Ishikawa (cell line): Measurements from ENCODE around the gene ATP2A2.

ENCODE experiments used
- CREB1 ChIP-seq: IDR thresholded peaks from 2 replicates; pipeline ENCODE4 v1.6.1; 2012; ENCODE audit warnings: low read depth
- EGR1 ChIP-seq: IDR thresholded peaks from 2 replicates; pipeline ENCODE4 v1.6.1; 2012
- EP300 ChIP-seq: IDR thresholded peaks from 2 replicates; pipeline ENCODE4 v1.6.1; 2012; ENCODE audit warnings: borderline replicate concordance
- NFIC ChIP-seq: IDR thresholded peaks from 2 replicates; pipeline ENCODE4 v1.6.1; 2012
- RAD21 ChIP-seq: IDR thresholded peaks from 2 replicates; pipeline ENCODE4 v1.6.1; 2012; ENCODE audit warnings: low read depth
- YY1 ChIP-seq: IDR thresholded peaks from 2 replicates; pipeline ENCODE4 v1.6.1; 2012; ENCODE audit warnings: low read depth
- TF ChIP-seq, protein P1 (sequence below): IDR thresholded peaks from 2 replicates; pipeline ENCODE4 v1.6.1; 2012
- TF ChIP-seq, protein P2 (sequence below): IDR thresholded peaks from 2 replicates; pipeline ENCODE4 v1.6.1; 2012; ENCODE audit warnings: low read depth, mild to moderate bottlenecking

DNA sequence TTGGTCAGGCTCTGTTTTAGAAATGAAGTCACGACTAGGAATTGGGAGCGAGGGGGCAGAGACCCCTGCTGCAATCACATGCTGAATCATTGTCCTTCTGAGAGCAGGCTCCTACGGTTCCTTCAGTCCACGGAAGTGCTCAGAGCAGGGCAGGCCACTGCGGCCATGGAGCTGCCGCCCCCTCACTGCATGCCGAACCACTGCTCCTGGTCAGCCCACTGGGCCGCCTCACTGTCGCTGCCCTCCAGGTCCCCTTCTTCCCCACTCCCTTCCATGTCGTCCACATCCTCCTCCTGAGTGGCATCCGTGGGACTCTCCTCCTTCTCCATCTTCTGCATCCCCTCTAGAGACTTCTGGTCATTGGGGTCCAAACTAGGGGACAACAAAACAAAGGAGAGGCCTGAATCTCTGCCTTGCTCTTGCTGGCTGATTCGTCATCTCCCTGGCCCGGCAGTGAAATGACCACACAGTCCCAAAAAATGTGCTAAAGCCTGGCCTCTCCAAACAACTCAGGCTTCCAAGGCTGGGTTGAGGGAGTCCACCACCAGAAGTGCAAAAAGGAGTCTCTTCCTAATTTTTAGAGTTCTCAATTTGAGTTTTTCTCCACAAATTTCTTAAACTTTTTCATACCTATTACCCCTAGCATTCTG is 93.0 kb downstream of the ATP2A2 start:
- TF ChIP-seq CREB1 (no peak), RAD21 (no peak), YY1 (no peak), EGR1 (no peak), EP300 (no peak), NFIC (no peak)
- TF ChIP-seq, protein P1, sequence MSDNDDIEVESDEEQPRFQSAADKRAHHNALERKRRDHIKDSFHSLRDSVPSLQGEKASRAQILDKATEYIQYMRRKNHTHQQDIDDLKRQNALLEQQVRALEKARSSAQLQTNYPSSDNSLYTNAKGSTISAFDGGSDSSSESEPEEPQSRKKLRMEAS: no peak
- TF ChIP-seq, protein P2, sequence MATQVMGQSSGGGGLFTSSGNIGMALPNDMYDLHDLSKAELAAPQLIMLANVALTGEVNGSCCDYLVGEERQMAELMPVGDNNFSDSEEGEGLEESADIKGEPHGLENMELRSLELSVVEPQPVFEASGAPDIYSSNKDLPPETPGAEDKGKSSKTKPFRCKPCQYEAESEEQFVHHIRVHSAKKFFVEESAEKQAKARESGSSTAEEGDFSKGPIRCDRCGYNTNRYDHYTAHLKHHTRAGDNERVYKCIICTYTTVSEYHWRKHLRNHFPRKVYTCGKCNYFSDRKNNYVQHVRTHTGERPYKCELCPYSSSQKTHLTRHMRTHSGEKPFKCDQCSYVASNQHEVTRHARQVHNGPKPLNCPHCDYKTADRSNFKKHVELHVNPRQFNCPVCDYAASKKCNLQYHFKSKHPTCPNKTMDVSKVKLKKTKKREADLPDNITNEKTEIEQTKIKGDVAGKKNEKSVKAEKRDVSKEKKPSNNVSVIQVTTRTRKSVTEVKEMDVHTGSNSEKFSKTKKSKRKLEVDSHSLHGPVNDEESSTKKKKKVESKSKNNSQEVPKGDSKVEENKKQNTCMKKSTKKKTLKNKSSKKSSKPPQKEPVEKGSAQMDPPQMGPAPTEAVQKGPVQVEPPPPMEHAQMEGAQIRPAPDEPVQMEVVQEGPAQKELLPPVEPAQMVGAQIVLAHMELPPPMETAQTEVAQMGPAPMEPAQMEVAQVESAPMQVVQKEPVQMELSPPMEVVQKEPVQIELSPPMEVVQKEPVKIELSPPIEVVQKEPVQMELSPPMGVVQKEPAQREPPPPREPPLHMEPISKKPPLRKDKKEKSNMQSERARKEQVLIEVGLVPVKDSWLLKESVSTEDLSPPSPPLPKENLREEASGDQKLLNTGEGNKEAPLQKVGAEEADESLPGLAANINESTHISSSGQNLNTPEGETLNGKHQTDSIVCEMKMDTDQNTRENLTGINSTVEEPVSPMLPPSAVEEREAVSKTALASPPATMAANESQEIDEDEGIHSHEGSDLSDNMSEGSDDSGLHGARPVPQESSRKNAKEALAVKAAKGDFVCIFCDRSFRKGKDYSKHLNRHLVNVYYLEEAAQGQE: no peak
